ENCODE data around the gene CACNA1C. TPM values are rescaled to one million over a fixed set of nuclear protein-coding genes. Genes with fewer than 3 reads are reported as not detected.

The CACNA1C gene
- total and polyA plus RNA-seq, 2 of the 4 experiments (the other 2 are of a cell fraction) = 1.6 to 2.6 TPM

DNA sequence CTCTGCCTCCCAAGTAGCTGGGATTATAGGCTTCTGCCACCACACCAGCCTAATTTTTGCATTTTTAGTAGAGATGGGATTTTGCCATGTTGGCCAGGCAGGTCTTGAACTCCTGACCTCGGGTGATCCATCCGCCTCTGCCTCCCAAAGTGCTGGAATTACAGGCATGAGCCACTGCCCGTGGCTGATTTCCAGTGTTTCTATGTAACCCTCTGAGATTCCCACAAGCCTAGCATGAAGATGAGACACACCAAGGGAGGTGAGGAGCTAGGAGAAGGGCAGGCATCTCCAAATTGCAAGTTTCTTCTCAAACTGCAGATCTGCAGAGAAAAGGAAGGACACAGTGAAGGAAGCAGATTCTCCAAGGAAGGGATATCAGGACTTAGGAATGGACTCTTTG, 125.0 kb downstream of the CACNA1C start:
- Histone ChIP-seq H3K14ac (replicated peaks; ENCODE audit: low read depth, low read length) (0 out of 2 replicates have a peak overlapping the region, but pooled peaks have one; percentile 14), H4K20me1 (ENCODE audit: insufficient read depth, low read length) (no peaks in the 10 kb centered on the region), H3K79me1 (ENCODE audit: low read depth in 1 of 2, low read length in 2 of 2) (peaks cover 0 to 12% of the 10 kb centered on the region in 2 experiments; a peak in 2 of 4 replicates), H4K91ac (ENCODE audit: insufficient read depth, low read depth, low read length) (no peak overlapping the region), H2BK5ac (ENCODE audit: low read depth, low read length, poor library complexity, severe bottlenecking) (no peak overlapping the region), H2AK9ac (replicated peaks; ENCODE audit: low read depth, low read length, poor library complexity) (no peak overlapping the region), H4K8ac (ENCODE audit: low read depth in 2 of 2, low read length in 2 of 2) (no peak overlapping the region), H2BK20ac (ENCODE audit: low read depth, low read length) (no peak overlapping the region), H2BK120ac (ENCODE audit: low read depth, low read length) (no peak overlapping the region), H2AK5ac (ENCODE audit: low read depth, low read length) (0 out of 2 replicates have a peak overlapping the region, but pooled peaks have one; percentile 25), H3K9me1 (ENCODE audit: insufficient read depth, low read length) (peaks cover 19% of the 10 kb centered on the region), H3K9ac (ENCODE audit: low read depth, low read length) (no peak overlapping the region), H3K9me3 (ENCODE audit: control insufficient read depth, insufficient read depth, low read length) (no peaks in the 10 kb centered on the region), H3K23ac (ENCODE audit: low read depth, low read length) (no peak overlapping the region), H2BK15ac (ENCODE audit: low read depth, low read length) (no peak overlapping the region), H3K4me2 (ENCODE audit: low read depth, low read length) (no peak overlapping the region), H3K18ac (ENCODE audit: low read depth, low read length) (no peak overlapping the region), H3K27ac (ENCODE audit: insufficient read depth, low read length) (no peak overlapping the region), H3K4me1 (ENCODE audit: control insufficient read depth, insufficient read depth, low read length) (peaks cover 14% of the 10 kb centered on the region), H3K56ac (ENCODE audit: extremely low read depth, insufficient read depth, low read length) (no peak overlapping the region), H3K27me3 (ENCODE audit: control insufficient read depth, insufficient read depth, low read length) (no peaks in the 10 kb centered on the region), H3K36me3 (ENCODE audit: control insufficient read depth, insufficient read depth, low read length) (no peaks in the 10 kb centered on the region), H3K4me3 (ENCODE audit: insufficient read depth, low read depth, low read length) (no peak overlapping the region), H3K4ac (ENCODE audit: low read depth, low read length) (no peak overlapping the region), H4K5ac (ENCODE audit: low read depth, low read length) (no peak overlapping the region), H2AFZ (replicated peaks; ENCODE audit: low read length, poor library complexity) (no peak overlapping the region)
- dilution Hi-C loops (cut with HindIII; ENCODE audit: low sequenced_read_pairs, unreplicated experiment) = no loop called here
- DNase-seq = no peak
- no peak for ATAC-seq (ENCODE audit: low read depth)
- ChIA-PET POLR2A (ENCODE audit: unreplicated experiment) (no interaction called here), CTCF (no interaction called here)
- intact Hi-C loops (cut with micrococcal nuclease) = no loop called here
- no TSS peak for BruUV-seq (replicated peaks)
- TF ChIP-seq, protein P1, sequence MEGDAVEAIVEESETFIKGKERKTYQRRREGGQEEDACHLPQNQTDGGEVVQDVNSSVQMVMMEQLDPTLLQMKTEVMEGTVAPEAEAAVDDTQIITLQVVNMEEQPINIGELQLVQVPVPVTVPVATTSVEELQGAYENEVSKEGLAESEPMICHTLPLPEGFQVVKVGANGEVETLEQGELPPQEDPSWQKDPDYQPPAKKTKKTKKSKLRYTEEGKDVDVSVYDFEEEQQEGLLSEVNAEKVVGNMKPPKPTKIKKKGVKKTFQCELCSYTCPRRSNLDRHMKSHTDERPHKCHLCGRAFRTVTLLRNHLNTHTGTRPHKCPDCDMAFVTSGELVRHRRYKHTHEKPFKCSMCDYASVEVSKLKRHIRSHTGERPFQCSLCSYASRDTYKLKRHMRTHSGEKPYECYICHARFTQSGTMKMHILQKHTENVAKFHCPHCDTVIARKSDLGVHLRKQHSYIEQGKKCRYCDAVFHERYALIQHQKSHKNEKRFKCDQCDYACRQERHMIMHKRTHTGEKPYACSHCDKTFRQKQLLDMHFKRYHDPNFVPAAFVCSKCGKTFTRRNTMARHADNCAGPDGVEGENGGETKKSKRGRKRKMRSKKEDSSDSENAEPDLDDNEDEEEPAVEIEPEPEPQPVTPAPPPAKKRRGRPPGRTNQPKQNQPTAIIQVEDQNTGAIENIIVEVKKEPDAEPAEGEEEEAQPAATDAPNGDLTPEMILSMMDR (conservative IDR thresholded peaks at IDR 0.05; ENCODE audit: low read depth, low read length) = no peak
- no peak for TF ChIP-seq BHLHE40 (IDR thresholded peaks at IDR 0.05; ENCODE audit: low read depth, low read length)
- TF ChIP-seq, protein P2, sequence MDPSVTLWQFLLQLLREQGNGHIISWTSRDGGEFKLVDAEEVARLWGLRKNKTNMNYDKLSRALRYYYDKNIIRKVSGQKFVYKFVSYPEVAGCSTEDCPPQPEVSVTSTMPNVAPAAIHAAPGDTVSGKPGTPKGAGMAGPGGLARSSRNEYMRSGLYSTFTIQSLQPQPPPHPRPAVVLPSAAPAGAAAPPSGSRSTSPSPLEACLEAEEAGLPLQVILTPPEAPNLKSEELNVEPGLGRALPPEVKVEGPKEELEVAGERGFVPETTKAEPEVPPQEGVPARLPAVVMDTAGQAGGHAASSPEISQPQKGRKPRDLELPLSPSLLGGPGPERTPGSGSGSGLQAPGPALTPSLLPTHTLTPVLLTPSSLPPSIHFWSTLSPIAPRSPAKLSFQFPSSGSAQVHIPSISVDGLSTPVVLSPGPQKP (IDR thresholded peaks at IDR 0.05; ENCODE audit: borderline replicate concordance, low read depth, low read length) = no peak
- no peak for TF ChIP-seq SMC3 (IDR thresholded peaks at IDR 0.05; ENCODE audit: low read depth, low read length)
- TF ChIP-seq CHD1 (IDR thresholded peaks at IDR 0.05; ENCODE audit: low read depth, low read length) = no peak
- TF ChIP-seq MAZ (IDR thresholded peaks at IDR 0.05; ENCODE audit: borderline replicate concordance, low read depth, low read length) = no peak
- TF ChIP-seq, protein P3, sequence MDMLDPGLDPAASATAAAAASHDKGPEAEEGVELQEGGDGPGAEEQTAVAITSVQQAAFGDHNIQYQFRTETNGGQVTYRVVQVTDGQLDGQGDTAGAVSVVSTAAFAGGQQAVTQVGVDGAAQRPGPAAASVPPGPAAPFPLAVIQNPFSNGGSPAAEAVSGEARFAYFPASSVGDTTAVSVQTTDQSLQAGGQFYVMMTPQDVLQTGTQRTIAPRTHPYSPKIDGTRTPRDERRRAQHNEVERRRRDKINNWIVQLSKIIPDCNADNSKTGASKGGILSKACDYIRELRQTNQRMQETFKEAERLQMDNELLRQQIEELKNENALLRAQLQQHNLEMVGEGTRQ (IDR thresholded peaks at IDR 0.05; ENCODE audit: low read depth, low read length) = no peak
- no peak for TF ChIP-seq MAFK (IDR thresholded peaks at IDR 0.05; ENCODE audit: low read depth, low read length)
- TF ChIP-seq CEBPB (IDR thresholded peaks at IDR 0.05; ENCODE audit: low read depth, low read length) = no peak
- WGBS, 2 experiments (ENCODE audit: extremely low coverage in 2 of 2, insufficient read length in 1 of 2) = 90% methylated on average over 3 of the region's 3 CpGs; no CpG with 5 or more reads in 1 of the 2 experiments
- in situ Hi-C loops (cut with MboI; ENCODE audit: low sequenced_read_pairs) = no loop called here

All from IMR-90 (cell line).